H9 (cell line): Measurements from ENCODE around the gene CC2D1A. TPM values are rescaled to one million over a fixed set of nuclear protein-coding genes. Genes with fewer than 3 reads are reported as not detected.

Source experiments
- DNase-seq: peaks from one replicate; pipeline ENCODE4 v3.0.0-alpha.2; 2017
- H2AFZ ChIP-seq: one replicate; pipeline ENCODE4 v1.6.1; 2013; ENCODE audit warnings: mild to moderate bottlenecking, low read length, control low read depth, moderate library complexity
- H2AK5ac ChIP-seq: 2 replicates; pipeline ENCODE4 v1.6.1; 2013; ENCODE audit warnings: low read length, control low read depth, mixed read lengths; ENCODE audit not compliant: insufficient read length
- H2BK120ac ChIP-seq: one replicate; pipeline ENCODE4 v1.6.1; 2013; ENCODE audit warnings: low read depth, mild to moderate bottlenecking, low read length, control low read depth, inconsistent platforms; ENCODE audit not compliant: poor library complexity, severe bottlenecking
- H2BK12ac ChIP-seq: 2 replicates; pipeline ENCODE4 v1.6.1; 2013; ENCODE audit warnings: low read length, control low read depth, mixed read lengths, low read depth; ENCODE audit not compliant: insufficient read length
- H2BK15ac ChIP-seq: 2 replicates; pipeline ENCODE4 v1.6.1; 2013; ENCODE audit warnings: low read depth, low read length, control low read depth
- H2BK20ac ChIP-seq: one replicate; pipeline ENCODE4 v1.6.1; 2013; ENCODE audit warnings: low read depth, mild to moderate bottlenecking, low read length, control low read depth, inconsistent platforms; ENCODE audit not compliant: poor library complexity, severe bottlenecking
- H2BK5ac ChIP-seq: 2 replicates; pipeline ENCODE4 v1.6.1; 2013; ENCODE audit warnings: low read length, control low read depth, mixed read lengths; ENCODE audit not compliant: insufficient read length
- H3K14ac ChIP-seq: 2 replicates; pipeline ENCODE4 v1.6.1; 2013; ENCODE audit warnings: low read length, control low read depth; ENCODE audit not compliant: insufficient read depth
- H3K18ac ChIP-seq: 2 replicates; pipeline ENCODE4 v1.6.1; 2013; ENCODE audit warnings: low read depth, mild to moderate bottlenecking, mixed read lengths, low read length, control low read depth; ENCODE audit not compliant: insufficient read length
- H3K23ac ChIP-seq: 2 replicates; pipeline ENCODE4 v1.6.1; 2013; ENCODE audit warnings: low read length, control low read depth, mixed read lengths, low read depth; ENCODE audit not compliant: insufficient read length
- H3K23me2 ChIP-seq: 2 replicates; pipeline ENCODE4 v1.6.1; 2013; ENCODE audit warnings: low read depth, mild to moderate bottlenecking, mixed read lengths, low read length, control low read depth; ENCODE audit not compliant: insufficient read length, poor library complexity, severe bottlenecking
- H3K27ac ChIP-seq: 2 replicates; pipeline ENCODE4 v1.5.1; 2013; ENCODE audit warnings: low read length, control low read depth, mixed read lengths, low read depth; ENCODE audit not compliant: insufficient read length
- H3K27me3 ChIP-seq: 2 replicates; pipeline ENCODE4 v1.6.1; 2013; ENCODE audit warnings: low read length, control low read depth, inconsistent platforms; ENCODE audit not compliant: insufficient read depth
- H3K4ac ChIP-seq: 2 replicates; pipeline ENCODE4 v1.6.1; 2013; ENCODE audit warnings: low read depth, mild to moderate bottlenecking, control low read depth, inconsistent platforms, low read length, moderate library complexity
- H3K4me1 ChIP-seq: 2 replicates; pipeline ENCODE4 v1.6.1; 2013; ENCODE audit warnings: low read length, control low read depth, inconsistent platforms; ENCODE audit not compliant: insufficient read depth
- H3K4me2 ChIP-seq: 2 replicates; pipeline ENCODE4 v1.6.1; 2013; ENCODE audit warnings: low read length, control low read depth, mixed read lengths; ENCODE audit not compliant: insufficient read length, insufficient read depth
- H3K56ac ChIP-seq: 2 replicates; pipeline ENCODE4 v1.6.1; 2013; ENCODE audit warnings: low read depth, mild to moderate bottlenecking, mixed read lengths, low read length, control low read depth; ENCODE audit not compliant: insufficient read length
- H3K79me1 ChIP-seq: 2 replicates; pipeline ENCODE4 v1.6.1; 2013; ENCODE audit warnings: low read depth, mild to moderate bottlenecking, moderate library complexity, low read length, control low read depth, inconsistent platforms; ENCODE audit not compliant: insufficient read depth, poor library complexity, severe bottlenecking
- H3K79me2 ChIP-seq: 2 replicates; pipeline ENCODE4 v1.6.1; 2013; ENCODE audit warnings: low read length, control low read depth, inconsistent platforms; ENCODE audit not compliant: insufficient read depth
- H3K9ac ChIP-seq: 2 replicates; pipeline ENCODE4 v1.6.1; 2013; ENCODE audit warnings: low read length, control low read depth, mixed read lengths; ENCODE audit not compliant: insufficient read length; ENCODE audit errors: extremely low read depth
- H3K9me3 ChIP-seq: one replicate; pipeline ENCODE4 v1.6.1; 2013; ENCODE audit warnings: low read depth, low read length, inconsistent platforms; ENCODE audit not compliant: control insufficient read depth
- H3T11ph ChIP-seq: one replicate; pipeline ENCODE4 v1.6.1; 2013; ENCODE audit warnings: mild to moderate bottlenecking, low read length, control low read depth, inconsistent platforms
- H4K20me1 ChIP-seq: one replicate; pipeline ENCODE4 v1.6.1; 2013; ENCODE audit not compliant: control insufficient read depth, insufficient read length, insufficient read depth
- H4K5ac ChIP-seq: 2 replicates; pipeline ENCODE4 v1.6.1; 2013; ENCODE audit warnings: low read depth, mild to moderate bottlenecking, mixed read lengths, low read length, control low read depth; ENCODE audit not compliant: insufficient read length
- H4K8ac ChIP-seq: replicated peaks from 2 replicates; pipeline ENCODE4 v1.6.1; 2013; ENCODE audit warnings: low read length, control low read depth, mixed read lengths, low read depth; ENCODE audit not compliant: insufficient read length
- H4K91ac ChIP-seq: 2 replicates; pipeline ENCODE4 v1.6.1; 2013; ENCODE audit warnings: low read depth, mild to moderate bottlenecking, moderate library complexity, mixed read lengths, low read length, control low read depth; ENCODE audit not compliant: insufficient read length
- H3K27ac Mint-ChIP-seq, 3 experiments: 2 replicates in 2 of 3; 3 replicates in 1 of 3; pipeline ENCODE4 v1.8.0; 2020 to 2021; ENCODE audit warnings: mixed read lengths in 3 of 3, mild to moderate bottlenecking in 1 of 3, moderate library complexity in 1 of 3
- H3K27me3 Mint-ChIP-seq: 2 replicates; pipeline ENCODE4 v1.8.0; 2021; ENCODE audit warnings: low read depth, mild to moderate bottlenecking, moderate library complexity, mixed read lengths
- H3K36me3 Mint-ChIP-seq, 3 experiments: 2 replicates in 2 of 3; 3 replicates in 1 of 3; pipeline ENCODE4 v1.8.0; 2020 to 2021; ENCODE audit warnings: low read depth in 3 of 3, mixed read lengths in 3 of 3; ENCODE audit not compliant: insufficient read depth in 1 of 3
- H3K4me1 Mint-ChIP-seq, 2 experiments: 2 replicates each; pipeline ENCODE4 v1.8.0; 2020; ENCODE audit warnings: mixed read lengths in 2 of 2
- H3K4me3 Mint-ChIP-seq, 2 experiments: 2 replicates in 1 of 2; 3 replicates in 1 of 2; pipeline ENCODE4 v1.8.0; 2020 to 2021; ENCODE audit warnings: mild to moderate bottlenecking in 2 of 2, mixed read lengths in 2 of 2, moderate library complexity in 1 of 2
- H3K9me3 Mint-ChIP-seq, 2 experiments: 2 replicates in 1 of 2; 3 replicates in 1 of 2; pipeline ENCODE4 v1.8.0; 2020; ENCODE audit warnings: mild to moderate bottlenecking in 2 of 2, mixed read lengths in 2 of 2, moderate library complexity in 1 of 2
- CTCF ChIP-seq: fragments of 200-600 bp; sonication (generic); conservative IDR thresholded peaks from 3 replicates; pipeline ENCODE4 v1.8.0; 2021; ENCODE audit warnings: antibody characterized with exemption, mild to moderate bottlenecking
- WGBS: extraction: QIAGEN DNeasy Blood & Tissue Kit; methylation state at CpG from one replicate; pipeline ENCODE4 v1.1.7; 2013; ENCODE audit warnings: missing lambda C conversion rate, low lambda C conversion rate, mixed read lengths; ENCODE audit not compliant: insufficient read length; ENCODE audit errors: extremely low coverage; 5-methylcytosine and 5-hydroxymethylcytosine counted together
- total RNA-seq: library from RNA; stranded (reverse); gene quantifications from 2 replicates; pipeline ENCODE4 v1.2.1, GENCODE V29; 2021

CC2D1A gene
- total RNA-seq, 1 experiment from 2014 or later, result 48.5 TPM

- H3K79me1 ChIP-seq, result no peaks in the 10 kb centered on the region
- no peak overlapping the region for H2AK5ac ChIP-seq
- no peaks in the 10 kb centered on the region; the same call in 1 of the 2 replicates for H3K4me1 ChIP-seq
- WGBS, result no CpG with 5 or more reads among the region's 20 CpGs
- no peaks in the 10 kb centered on the region for H3K23me2 ChIP-seq
- peaks cover 2% of the 10 kb centered on the region; the same call in 1 of the 2 replicates for H3K27me3 Mint-ChIP-seq
- H3K9me3 ChIP-seq, result no peaks in the 10 kb centered on the region
- H3K4ac ChIP-seq, result no peak overlapping the region
- H2BK15ac ChIP-seq, result no peak overlapping the region
- no peak overlapping the region for H2BK5ac ChIP-seq
- H3K4me2 ChIP-seq, result no peak overlapping the region
- no peak overlapping the region; the same call in 1 of the 2 replicates for H3K14ac ChIP-seq
- no peak overlapping the region for H4K5ac ChIP-seq
- no peak overlapping the region for H2BK20ac ChIP-seq
- H3K79me2 ChIP-seq, result no peaks in the 10 kb centered on the region
- no peak overlapping the region for H4K91ac ChIP-seq
- H3K4me3 Mint-ChIP-seq, result no peak overlapping the region
- H3K27ac Mint-ChIP-seq, result no peak overlapping the region; a peak in 1 of 7 replicates
- H3T11ph ChIP-seq, result no peak overlapping the region
- H3K9me3 Mint-ChIP-seq, result no peaks in the 10 kb centered on the region; a peak in 1 of 5 replicates
- no peaks in the 10 kb centered on the region for H4K20me1 ChIP-seq
- no peak overlapping the region for H3K9ac ChIP-seq
- H2BK120ac ChIP-seq, result no peak overlapping the region
- no peak overlapping the region for H4K8ac ChIP-seq
- DNase-seq, result no peak
- no peaks in the 10 kb centered on the region for H3K36me3 Mint-ChIP-seq
- peaks cover 14 to 22% of the 10 kb centered on the region in 2 experiments for H3K4me1 Mint-ChIP-seq
- H3K27ac ChIP-seq, result no peak overlapping the region
- no peak overlapping the region for H3K18ac ChIP-seq
- H3K23ac ChIP-seq, result no peak overlapping the region
- TF ChIP-seq CTCF, result no peak
- H3K56ac ChIP-seq, result no peak overlapping the region
- H3K27me3 ChIP-seq, result no peaks in the 10 kb centered on the region
- no peak overlapping the region for H2AFZ ChIP-seq
- no peak overlapping the region for H2BK12ac ChIP-seq
Measured at GRCh38 chr19:13885826-13886365, 20.1 kb upstream of the CC2D1A start.
